ENCODE measurements around the gene RPL15. TPM values are rescaled to one million over a fixed set of nuclear protein-coding genes. Genes with fewer than 3 reads are reported as not detected.

RPL15 gene
- total RNA-seq, 1 donor from 2014 or later: 1,850 TPM

DNA sequence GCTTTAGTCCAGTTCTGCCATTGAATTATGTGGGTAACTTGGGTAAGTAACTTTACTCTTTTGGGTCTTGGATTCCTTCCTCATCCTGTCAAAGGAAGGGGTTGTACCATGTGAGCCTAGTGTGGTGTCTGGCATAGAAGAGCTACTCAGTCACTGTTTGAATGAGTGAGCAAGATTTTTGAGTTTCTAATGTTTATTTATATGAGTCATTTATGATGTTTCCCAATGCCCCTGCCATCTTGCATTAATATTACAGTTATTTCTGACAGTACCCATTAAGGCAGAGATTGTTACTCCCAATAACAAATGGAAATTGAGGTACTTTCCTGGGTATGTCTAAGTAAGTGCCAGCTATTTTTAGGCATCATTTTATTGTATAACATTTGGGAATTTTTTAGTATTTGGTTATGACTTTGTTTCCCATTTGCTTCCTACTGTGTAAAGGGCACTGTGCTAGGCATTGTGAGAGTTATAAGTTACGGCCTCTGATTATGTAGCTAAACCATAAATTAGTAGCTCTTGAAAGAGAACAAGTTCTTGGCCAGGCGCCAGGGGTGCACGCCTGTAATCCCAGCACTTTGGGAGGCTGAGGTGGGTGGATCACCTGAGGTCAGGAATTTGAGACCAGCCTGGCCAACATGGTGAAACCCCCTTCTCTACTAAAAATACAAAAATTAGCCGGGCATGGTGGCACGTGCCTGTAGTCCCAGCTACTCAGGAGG is 51.7 kb downstream of the RPL15 start:
- Mint-ChIP-seq H3K36me3 (ENCODE audit: low read depth) (peaks cover 9% of the 10 kb centered on the region), H3K4me1 (no peaks in the 10 kb centered on the region), H3K4me3 (no peak overlapping the region), H3K9me3 (no peaks in the 10 kb centered on the region), H3K27ac (no peak overlapping the region), H3K27me3 (no peaks in the 10 kb centered on the region)
- intact Hi-C loops (cut with micrococcal nuclease): no loop called here
- no peak for DNase-seq

DNA sequence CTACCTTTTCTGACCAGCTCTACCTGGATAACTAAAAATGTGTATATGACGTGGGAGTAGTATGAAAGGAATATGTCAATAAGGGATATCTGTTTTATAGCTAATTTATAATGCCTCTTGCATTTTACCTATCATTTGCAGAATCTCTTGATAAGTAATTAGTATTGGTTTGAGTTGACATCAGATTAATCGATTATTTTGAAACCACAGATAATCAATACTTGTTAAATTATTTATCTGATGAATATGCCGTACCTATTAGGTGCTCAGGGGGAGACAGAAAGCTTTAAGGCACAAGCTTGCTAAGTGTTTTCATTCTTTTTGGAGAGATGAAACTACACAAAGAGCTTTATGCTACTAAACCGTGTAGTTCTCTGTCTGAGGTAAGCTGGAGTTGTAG is 52.5 kb downstream of the RPL15 start:
- no peaks in the 10 kb centered on the region for H3K27me3 Mint-ChIP-seq
- no peak overlapping the region for H3K4me3 Mint-ChIP-seq
- no peak overlapping the region for H3K27ac Mint-ChIP-seq
- intact Hi-C loops (cut with micrococcal nuclease): no loop called here
- no peak for DNase-seq
- no peaks in the 10 kb centered on the region for H3K9me3 Mint-ChIP-seq
- H3K4me1 Mint-ChIP-seq: no peaks in the 10 kb centered on the region
- H3K36me3 Mint-ChIP-seq (ENCODE audit: low read depth): peaks cover 9% of the 10 kb centered on the region

Other genes starting within 250 kb of the RPL15 start
- gene UBE2E1, start 111.2 kb upstream of the RPL15 start, total RNA-seq: 72.6 and 79.5 TPM in 2 replicates
- 4.8 and 5.2 TPM in 2 replicates for gene NKIRAS1, start 142 bp upstream of the RPL15 start, total RNA-seq
- gene NR1D2, start 28.2 kb downstream of the RPL15 start, total RNA-seq: 3.0 and 3.1 TPM in 2 replicates

Data from activated CD4-positive, alpha-beta T cell treated with anti-CD3 and anti-CD28 coated beads, Interleukin-2, amount 10 ng/mL, durations not matched to agents 24 days and 14 days (primary cell).